ENCODE results near the gene CDIPT. TPM values are rescaled to one million over a fixed set of nuclear protein-coding genes. Genes with fewer than 3 reads are reported as not detected.

The CDIPT gene
- total and polyA plus RNA-seq, 10 of the 15 experiments (the other 5 are each of a cell fraction or from before 2014, with no cell fraction given) = 0.87 to 36.4 (median 27.1) TPM

DNA sequence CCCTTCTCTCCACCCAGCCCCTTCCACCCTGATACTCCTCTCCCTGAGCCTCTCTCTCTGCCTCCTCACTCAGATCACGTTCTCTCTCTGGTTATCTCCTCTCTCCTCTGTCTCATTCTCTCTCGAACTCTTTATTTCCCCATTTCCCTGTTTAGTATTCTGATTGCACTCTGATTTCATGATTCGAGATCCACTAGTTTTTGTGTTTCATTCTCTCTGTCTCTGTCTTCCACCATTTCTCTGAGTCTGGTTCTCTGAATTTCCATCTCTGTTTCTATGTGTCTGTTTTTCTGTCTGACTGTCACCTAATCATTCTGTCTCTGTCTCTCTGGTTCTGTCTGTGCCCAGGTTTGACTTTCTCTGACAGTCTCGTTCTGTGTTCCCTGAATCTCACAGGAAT is 34.3 kb upstream of the CDIPT start:
- FAIRE-seq (no peak), ATAC-seq (no peak), DNase-seq (ENCODE audit: low read depth, low spot score) (no peak)
- H3K9me3 ChIP-seq (replicated peaks; ENCODE audit: control insufficient read depth, insufficient read depth, low read length) = no peaks in the 10 kb centered on the region
- ChIA-PET CTCF (no interaction called here), RAD21 (ENCODE audit: unreplicated experiment) (no interaction called here), SMC1A (ENCODE audit: uncharacterized antibody, unreplicated experiment) (no interaction called here), POLR2A (no interaction called here)
- no peaks in the 10 kb centered on the region; a peak in 1 of 4 replicates for H3K27me3 ChIP-seq (replicated peaks in 1 of 2; ENCODE audit: control insufficient read depth in 2 of 2, insufficient read depth in 2 of 2, low read length in 1 of 2)
- 23% methylated on average over 4 of the region's 4 CpGs for WGBS (ENCODE audit: insufficient coverage, insufficient replicate concordance, low lambda C conversion rate, missing lambda C conversion rate)
- no peaks in the 10 kb centered on the region for H3K36me3 ChIP-seq (ENCODE audit: control insufficient read depth in 2 of 2, insufficient read depth in 2 of 2, low read length in 1 of 2)
- H3K9ac ChIP-seq (ENCODE audit: control insufficient read depth, insufficient read depth, low read length) = no peak overlapping the region
- no TSS peak for BruUV-seq (replicated peaks)
- no peak overlapping the region for H3K4me2 ChIP-seq (ENCODE audit: control insufficient read depth, insufficient read depth)
- intact Hi-C loops (cut with micrococcal nuclease; ENCODE audit: unreplicated experiment) (no loop called here), in situ Hi-C loops (cut with MboI) (no loop called here)
- no peaks in the 10 kb centered on the region for H3K79me2 ChIP-seq (ENCODE audit: control insufficient read depth, insufficient read depth, low read length)
- H2AFZ ChIP-seq (ENCODE audit: control insufficient read depth, low read depth, low read length) = no peak overlapping the region
- H3K27ac ChIP-seq (ENCODE audit: control insufficient read depth, insufficient read depth) = no peak overlapping the region
- peaks cover 3% of the 10 kb centered on the region; the same call in 1 of the 2 replicates for H3K4me1 ChIP-seq (ENCODE audit: control insufficient read depth, insufficient read depth, low read length)
- no peak overlapping the region for H3K4me3 ChIP-seq
- no peaks in the 10 kb centered on the region for H4K20me1 ChIP-seq (ENCODE audit: control insufficient read depth, insufficient read depth)
- TF ChIP-seq POLR2AphosphoS2 (IDR thresholded peaks at IDR 0.05; ENCODE audit: low read depth, low read length) (no peak), BCL11A (IDR thresholded peaks at IDR 0.05; ENCODE audit: low read depth, low read length) (no peak), CHD2 (IDR thresholded peaks at IDR 0.05; ENCODE audit: borderline replicate concordance, low read depth, low read length) (no peak), TARDBP (IDR thresholded peaks at IDR 0.05; ENCODE audit: borderline replicate concordance) (no peak), SREBF1 (IDR thresholded peaks at IDR 0.05; ENCODE audit: low read length) (no peak), FOXK2 (IDR thresholded peaks at IDR 0.05) (no peak), SMARCA5 (IDR thresholded peaks at IDR 0.05) (no peak), ZNF274 (IDR thresholded peaks at IDR 0.05; ENCODE audit: insufficient read depth, insufficient read length) (no peak), MTA2 (IDR thresholded peaks at IDR 0.05; ENCODE audit: low read depth) (no peak), RB1 (IDR thresholded peaks at IDR 0.05; ENCODE audit: borderline replicate concordance) (no peak), ZNF207 (IDR thresholded peaks at IDR 0.05; ENCODE audit: borderline replicate concordance) (no peak), YBX1 (IDR thresholded peaks at IDR 0.05) (no peak), CHD4 (IDR thresholded peaks at IDR 0.05) (no peak), JUND (IDR thresholded peaks at IDR 0.05; ENCODE audit: low read depth, low read length) (no peak), RCOR1 (conservative IDR thresholded peaks at IDR 0.05; ENCODE audit: low read depth, low read length) (no peak)
- TF ChIP-seq, protein P1, sequence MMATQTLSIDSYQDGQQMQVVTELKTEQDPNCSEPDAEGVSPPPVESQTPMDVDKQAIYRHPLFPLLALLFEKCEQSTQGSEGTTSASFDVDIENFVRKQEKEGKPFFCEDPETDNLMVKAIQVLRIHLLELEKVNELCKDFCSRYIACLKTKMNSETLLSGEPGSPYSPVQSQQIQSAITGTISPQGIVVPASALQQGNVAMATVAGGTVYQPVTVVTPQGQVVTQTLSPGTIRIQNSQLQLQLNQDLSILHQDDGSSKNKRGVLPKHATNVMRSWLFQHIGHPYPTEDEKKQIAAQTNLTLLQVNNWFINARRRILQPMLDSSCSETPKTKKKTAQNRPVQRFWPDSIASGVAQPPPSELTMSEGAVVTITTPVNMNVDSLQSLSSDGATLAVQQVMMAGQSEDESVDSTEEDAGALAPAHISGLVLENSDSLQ (IDR thresholded peaks at IDR 0.05) = no peak
- TF ChIP-seq, protein P2, sequence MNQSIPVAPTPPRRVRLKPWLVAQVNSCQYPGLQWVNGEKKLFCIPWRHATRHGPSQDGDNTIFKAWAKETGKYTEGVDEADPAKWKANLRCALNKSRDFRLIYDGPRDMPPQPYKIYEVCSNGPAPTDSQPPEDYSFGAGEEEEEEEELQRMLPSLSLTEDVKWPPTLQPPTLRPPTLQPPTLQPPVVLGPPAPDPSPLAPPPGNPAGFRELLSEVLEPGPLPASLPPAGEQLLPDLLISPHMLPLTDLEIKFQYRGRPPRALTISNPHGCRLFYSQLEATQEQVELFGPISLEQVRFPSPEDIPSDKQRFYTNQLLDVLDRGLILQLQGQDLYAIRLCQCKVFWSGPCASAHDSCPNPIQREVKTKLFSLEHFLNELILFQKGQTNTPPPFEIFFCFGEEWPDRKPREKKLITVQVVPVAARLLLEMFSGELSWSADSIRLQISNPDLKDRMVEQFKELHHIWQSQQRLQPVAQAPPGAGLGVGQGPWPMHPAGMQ (IDR thresholded peaks at IDR 0.05; ENCODE audit: borderline replicate concordance) = no peak
- TF ChIP-seq, protein P3, sequence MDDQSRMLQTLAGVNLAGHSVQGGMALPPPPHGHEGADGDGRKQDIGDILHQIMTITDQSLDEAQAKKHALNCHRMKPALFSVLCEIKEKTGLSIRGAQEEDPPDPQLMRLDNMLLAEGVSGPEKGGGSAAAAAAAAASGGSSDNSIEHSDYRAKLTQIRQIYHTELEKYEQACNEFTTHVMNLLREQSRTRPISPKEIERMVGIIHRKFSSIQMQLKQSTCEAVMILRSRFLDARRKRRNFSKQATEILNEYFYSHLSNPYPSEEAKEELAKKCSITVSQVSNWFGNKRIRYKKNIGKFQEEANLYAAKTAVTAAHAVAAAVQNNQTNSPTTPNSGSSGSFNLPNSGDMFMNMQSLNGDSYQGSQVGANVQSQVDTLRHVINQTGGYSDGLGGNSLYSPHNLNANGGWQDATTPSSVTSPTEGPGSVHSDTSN (IDR thresholded peaks at IDR 0.05; ENCODE audit: insufficient replicate concordance, low read depth, low read length) = no peak
